Neural cell (in vitro differentiated cells): ENCODE data around the gene ZNF774.

Experiments
- CTCF ChIP-seq: fragments of 450-650 bp; IDR thresholded peaks from 2 replicates; pipeline ENCODE4 v1.5.1; 2014; ENCODE audit warnings: antibody characterized with exemption, mild to moderate bottlenecking, moderate library complexity; ENCODE audit not compliant: poor library complexity, severe bottlenecking
- EP300 ChIP-seq: fragments of 450-650 bp; conservative IDR thresholded peaks from 2 replicates; pipeline ENCODE4 v1.6.1; 2014; ENCODE audit warnings: antibody characterized with exemption, mild to moderate bottlenecking, moderate library complexity; ENCODE audit not compliant: poor library complexity, severe bottlenecking
- RAD21 ChIP-seq: fragments of 450-650 bp; conservative IDR thresholded peaks from 2 replicates; pipeline ENCODE4 v1.6.1; 2014; ENCODE audit warnings: antibody characterized with exemption, mild to moderate bottlenecking, moderate library complexity
- TAF1 ChIP-seq: IDR thresholded peaks from 2 replicates; pipeline ENCODE4 v1.6.1; 2012; ENCODE audit warnings: low read depth

GRCh38 chr15:90405055-90405607 lies 53.0 kb downstream of the ZNF774 start:
- TF ChIP-seq CTCF (no peak), TAF1 (no peak), EP300 (no peak), RAD21 (no peak)
